Stimulated activated CD8-positive, alpha-beta memory T cell treated with anti-CD3 and anti-CD28 coated beads, Interleukin-4, amount 100 ng/mL, for 48 hours (primary cell): ENCODE results near the gene BCKDHB.
"Not testable (repeated sequence)": the region's sequence is repeated elsewhere in the genome, so short reads cannot be mapped to it uniquely, and the experiment has no call there.

ENCODE experiments used
- DNase-seq: peaks from one replicate; pipeline ENCODE4 v3.0.0-alpha.2; 2020

The BCKDHB gene

DNA sequence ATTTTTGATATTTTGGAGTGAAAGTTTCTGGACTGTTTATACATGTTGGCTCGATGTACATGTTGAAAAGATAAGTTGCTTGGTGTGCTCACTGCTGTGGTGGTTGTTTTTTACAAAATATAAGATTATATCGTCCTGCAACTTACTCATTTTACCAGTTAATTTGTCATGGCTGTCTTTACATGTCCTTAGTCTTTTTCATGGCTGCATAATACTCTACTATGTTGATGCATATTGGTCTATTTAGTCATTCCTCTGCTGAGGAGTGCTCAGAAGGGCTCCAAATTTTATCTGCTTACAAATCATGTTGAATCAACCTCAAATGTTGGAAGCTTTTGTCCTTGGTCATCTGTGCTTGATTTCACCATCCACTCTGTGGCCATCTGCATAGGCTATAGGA lies 164.6 kb downstream of the BCKDHB start:
- no peak for DNase-seq

DNA sequence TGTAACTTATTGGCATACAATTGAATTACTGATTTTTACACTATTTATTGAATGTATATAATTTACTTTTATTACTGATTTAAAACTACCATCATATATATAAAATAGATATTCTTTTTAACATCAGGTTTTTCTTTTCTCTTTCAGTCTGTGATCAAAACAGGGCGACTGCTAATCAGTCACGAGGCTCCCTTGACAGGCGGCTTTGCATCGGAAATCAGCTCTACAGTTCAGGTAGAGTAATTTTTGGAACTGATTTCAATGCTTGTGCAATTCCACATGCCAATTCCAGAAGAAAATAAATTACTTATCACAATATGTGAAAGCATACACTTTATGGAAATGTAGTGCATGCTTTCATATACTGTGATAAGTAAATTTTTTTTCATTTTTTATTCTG lies 166.5 kb downstream of the BCKDHB start:
- no peak for DNase-seq

DNA sequence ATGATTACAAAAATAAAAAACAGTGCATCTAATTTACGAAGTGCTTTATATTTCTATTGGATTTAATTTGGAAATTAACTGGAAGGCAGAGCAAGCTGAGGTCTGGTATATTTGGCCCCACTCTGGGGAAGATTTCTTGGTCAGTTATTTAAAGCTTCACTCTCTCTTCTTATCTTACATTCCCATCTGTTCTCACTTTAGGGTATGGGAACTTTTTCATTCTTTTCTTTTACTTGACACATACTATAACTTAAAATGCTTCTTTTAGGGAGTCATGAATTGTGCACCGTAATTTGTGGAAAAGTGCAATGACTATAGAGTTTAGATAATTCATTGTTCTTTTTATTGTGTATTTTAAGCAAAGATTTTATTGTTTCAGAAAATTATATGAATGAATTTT lies 170.4 kb downstream of the BCKDHB start:
- no peak for DNase-seq

DNA sequence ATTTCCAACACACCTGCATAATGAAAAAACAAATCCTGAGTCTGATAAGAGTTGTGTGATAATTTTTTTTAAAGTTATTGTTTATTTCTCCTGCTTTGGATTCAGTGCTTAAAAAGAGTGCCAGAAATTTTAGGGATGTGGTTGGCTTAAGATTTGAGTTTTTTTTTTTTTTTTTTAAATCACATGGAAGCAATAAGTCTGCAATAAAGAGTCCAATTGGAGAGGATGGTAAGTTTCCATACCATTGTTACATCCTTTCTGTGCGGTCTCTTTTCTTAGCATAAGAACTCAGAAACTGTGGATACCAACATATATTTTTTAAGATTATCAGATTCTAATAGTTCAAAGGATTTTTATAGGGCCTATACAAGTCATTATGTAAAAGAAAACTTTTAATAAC lies 171.0 kb downstream of the BCKDHB start:
- DNase-seq: no peak

DNA sequence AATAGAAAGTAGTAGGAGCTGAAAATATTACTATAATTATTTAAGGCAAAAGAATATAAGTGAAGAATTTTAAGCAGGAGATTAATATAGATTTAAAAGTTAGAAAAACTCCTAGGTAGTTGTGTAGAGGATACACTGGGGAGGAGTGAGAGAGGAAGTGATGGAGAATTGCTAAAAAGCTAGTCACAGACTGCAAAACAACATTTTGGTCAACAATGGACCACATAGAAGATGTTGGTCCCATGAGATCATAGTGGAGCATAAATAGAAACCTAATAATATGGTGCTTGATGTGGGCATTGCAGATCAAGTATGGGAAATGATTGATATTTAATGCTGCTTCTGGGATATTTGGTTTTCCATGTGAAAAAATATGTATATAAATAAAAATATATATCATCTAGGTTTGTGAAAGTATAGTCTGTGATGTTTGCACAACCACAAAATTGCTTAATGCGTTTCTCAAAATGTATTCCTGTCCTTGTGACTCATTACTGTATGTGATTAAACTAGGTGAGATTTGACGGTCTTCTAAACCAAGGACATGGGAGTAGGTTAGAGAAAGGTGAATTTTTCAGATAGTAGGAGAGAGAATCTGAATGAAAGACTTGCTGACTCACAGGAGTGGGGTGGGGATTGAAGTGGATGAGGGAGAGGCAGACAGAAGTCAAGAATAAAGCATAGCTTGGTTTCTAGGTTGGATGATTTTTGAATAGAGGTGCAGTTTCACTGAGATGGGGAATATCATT lies 174.0 kb downstream of the BCKDHB start:
- DNase-seq: no peak

DNA sequence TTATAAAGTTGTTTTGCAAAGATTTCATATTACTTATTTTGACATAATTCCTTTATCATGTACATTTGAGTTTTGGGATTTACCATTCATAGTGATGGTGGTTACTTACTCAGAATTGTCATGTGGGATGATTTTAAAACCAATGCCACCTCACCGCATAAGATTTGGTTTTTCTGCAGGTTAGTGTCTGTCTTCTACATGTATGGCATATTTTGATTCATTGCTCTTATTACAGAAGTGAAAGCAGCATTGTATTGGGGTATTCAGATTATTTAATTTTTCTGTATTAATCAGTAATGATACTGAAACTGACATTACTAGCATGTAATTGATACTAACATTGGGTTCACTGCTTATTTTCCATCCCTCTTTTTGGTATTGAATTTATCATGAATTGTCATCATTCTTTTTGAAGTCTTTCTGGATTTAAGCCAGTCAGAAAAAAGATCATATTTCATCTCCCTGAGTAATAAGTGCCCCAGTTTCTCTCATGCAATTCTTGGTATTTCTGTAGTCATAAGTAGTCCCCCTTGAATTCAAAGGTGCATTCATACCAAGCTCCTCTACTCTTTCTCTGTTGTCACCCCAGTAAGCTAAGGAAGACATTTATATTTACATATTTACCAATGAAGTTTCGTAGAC lies 176.6 kb downstream of the BCKDHB start:
- DNase-seq: no peak

DNA sequence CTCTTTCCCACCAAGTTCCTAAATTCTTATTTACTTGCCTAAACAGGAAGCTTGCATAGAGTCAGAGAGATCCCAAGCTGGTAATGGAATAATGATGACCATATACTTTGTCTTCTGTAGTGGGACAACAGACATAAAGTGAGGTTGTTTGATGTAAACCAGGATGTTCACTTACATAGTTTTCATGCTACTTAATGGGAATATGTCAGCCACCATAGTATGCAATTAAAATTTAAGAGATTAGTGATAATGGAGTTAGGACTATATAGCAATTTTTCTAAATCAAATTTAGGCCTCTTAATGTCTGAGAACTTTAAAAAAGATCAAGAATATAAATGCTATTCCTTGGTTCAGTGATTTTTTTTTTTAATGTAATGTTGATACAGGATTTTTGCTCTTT lies 180.6 kb downstream of the BCKDHB start:
- no peak for DNase-seq

DNA sequence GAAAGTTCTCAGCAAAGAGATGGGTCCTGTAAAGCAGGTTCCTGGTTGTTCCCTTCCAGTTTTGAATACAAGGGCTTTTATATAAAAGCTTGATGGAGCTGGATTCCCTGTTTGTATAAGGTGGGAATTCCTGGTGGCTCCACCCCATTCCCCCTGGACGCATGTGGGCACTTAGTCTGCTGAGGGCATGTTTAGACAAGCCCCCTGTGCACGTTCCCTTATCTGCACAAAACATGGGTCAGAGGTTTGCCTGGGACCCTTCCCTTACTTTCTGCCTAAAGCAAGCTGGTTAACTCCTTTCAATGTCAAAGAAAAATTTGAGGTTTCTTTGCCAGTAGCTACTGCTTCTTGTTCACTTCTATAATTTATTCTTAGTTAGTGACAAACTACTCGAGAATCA lies 181.1 kb downstream of the BCKDHB start:
- DNase-seq: no peak

DNA sequence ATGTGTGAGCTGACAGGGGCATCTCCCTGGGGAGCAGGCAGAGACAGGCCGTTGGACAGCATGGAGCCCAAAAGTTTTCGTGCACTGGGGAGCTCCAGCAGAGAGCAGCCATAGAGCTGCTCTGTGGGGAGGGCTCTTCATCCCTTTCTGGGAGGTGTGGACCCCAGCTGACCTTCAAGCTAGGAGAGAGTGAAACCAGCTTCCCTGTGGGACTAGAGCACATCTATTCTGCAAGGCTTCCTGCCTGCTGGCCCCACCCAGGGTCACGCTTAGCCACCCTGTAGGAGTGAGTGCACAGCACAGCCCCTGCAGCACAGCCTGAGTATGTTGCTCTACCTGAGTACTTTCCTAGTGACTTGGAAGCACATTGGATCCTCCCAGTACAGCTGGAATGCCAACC lies 183.3 kb downstream of the BCKDHB start:
- DNase-seq: no peak

DNA sequence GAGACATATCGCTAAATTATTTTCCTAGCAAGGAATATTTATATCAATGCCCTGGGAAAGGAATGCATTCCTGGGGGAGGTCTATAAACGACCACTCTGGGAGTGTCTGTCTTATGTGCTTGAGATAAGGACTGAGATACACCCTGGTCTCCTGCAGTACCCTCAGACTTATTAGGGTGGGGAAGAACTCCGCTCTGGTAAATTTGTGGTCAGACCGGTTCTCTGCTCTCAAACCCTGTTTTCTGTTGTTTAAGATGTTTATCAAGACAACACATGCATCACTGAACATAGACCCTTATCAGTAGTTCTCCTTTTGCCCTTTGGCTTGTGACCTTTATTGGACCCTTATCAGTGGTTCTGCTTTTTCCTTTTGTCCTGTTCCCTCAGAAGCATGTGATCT lies 188.1 kb downstream of the BCKDHB start:
- not testable (repeated sequence) for DNase-seq

DNA sequence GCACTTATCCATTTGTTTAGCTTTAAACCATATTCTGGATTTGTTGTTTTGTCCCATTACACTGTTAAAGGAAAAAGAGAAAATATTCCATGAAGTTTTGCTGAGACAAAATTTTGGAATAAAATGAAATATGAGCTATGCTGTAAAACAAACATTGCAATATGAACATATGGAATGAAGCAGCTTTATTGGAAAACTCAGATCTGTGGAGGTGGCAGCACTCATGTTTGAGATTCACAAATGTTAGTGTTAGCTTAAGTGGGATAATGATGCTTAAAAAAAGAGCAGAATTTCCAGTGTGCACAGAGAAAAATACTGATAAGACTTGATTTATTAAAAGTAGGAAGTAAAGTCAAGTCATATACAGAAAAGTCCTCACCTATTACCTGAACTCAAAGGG lies 196.2 kb downstream of the BCKDHB start:
- DNase-seq: no peak

DNA sequence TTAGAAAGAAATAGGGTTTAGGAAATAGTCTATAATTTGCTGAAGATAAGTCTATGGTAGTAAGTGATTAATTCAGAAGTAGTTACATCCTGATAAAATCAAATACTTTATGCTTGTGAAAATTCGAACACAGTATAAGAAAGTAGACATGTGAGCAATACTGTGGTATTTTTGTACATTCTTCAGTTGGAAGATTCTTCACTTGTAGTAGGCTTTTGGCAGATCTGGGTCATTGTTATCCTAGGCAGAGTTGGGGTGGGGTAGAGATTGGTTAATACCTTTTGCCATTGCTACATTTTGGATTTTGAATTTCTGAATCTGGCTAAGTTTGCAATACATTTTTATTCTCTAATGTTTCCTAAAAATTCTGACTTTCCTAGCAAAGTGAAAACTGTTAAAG lies 197.5 kb downstream of the BCKDHB start:
- DNase-seq: no peak

DNA sequence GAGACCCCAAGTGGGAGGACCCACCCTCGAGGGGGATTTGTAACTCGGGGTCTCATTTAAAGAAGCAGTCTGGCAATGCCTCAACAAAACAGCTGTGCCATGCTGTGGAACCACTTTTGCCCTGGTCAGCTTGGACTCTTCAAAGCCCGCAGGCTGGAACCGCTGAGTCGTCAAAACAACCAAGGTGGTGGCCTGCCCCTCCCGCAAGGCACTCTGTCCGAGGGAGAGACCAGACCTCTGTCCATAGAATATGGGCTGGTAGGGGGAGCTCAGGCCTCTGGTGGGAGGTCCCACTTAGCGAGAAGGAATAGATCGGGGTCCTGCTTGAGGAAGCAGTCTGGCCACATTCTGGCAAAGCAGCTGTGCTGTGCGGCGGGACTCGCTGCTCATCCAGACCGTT lies 208.1 kb downstream of the BCKDHB start:
- no peak for DNase-seq

DNA sequence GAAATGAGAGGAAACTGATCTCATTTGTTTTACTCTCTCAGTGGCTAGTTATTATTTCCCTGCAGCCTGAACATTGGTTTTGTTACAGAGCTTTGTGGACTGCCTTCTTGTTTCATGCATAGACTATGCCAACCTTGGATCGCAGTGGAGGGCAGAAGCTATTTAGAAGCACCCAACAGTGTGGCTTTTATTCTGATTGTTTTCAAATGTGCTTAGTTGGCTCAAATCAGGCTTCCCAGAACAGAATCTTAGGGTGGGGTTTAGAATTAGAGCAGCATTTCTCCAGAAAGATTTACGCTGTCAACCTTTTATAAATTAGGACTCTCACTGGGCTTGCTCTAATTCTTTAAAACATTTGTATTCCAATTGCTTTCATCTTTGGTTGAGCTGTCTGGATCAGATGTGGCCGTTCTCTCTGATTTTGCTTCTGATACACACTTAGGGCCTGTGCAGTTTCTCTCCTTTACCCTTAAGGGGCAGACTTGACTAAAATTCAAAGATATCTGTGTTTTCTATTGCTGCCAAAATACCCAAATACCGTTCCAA lies 210.3 kb downstream of the BCKDHB start:
- no peak for DNase-seq

DNA sequence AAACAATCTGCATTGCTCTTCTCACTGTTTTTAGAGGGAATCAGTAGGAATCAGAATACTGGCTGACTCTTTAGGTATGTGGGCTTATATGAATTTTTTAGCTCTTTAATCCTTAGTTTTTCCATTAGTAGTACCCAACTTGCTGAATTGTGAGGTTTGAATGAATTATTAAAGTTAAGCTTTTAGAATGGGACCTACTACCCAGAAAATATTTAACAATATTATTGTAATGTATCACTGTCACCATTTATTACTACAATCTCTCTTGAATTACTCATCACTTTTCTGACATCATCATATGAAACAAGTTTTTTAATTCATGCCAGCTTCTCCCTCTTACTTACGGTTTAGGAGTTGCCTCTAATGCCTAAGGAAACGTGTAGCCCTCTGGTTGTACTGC lies 212.7 kb downstream of the BCKDHB start:
- DNase-seq: no peak

DNA sequence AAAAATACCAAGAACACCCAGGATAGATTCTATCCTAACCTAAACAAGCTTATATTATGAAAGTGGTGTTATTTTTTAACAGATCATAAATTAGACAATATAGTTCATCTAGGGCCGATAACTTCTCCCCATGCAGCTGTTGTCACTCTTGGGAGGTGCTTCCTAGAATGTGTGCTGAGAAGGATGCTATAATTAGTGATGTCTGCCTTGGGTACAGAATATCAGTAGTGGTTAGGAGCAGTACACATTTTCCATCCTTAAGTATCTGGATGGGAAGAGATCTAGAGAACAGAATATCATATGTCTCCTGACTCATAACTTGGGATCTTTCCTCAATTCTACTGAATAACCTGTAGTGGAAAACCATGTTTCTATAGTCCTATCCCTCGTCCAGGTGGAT lies 214.5 kb downstream of the BCKDHB start:
- DNase-seq: no peak

DNA sequence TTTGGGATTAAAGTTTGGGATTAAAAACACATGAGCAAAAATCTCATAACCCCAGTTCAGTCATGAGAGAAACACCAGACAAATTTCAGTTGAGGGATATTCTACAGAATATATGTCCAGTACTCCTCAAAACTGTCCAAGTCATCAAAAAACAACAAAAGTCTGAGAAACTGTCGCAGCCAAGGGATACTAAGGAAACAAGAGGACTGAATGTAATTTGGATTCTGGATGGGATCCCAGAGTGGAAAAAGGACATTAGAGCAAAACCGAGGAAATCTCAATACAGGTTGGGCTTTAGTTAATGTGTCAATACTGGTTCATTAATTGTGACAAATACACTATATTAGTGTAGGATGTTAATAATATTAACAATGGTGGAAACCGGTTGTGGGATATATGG lies 219.3 kb downstream of the BCKDHB start:
- no peak for DNase-seq

DNA sequence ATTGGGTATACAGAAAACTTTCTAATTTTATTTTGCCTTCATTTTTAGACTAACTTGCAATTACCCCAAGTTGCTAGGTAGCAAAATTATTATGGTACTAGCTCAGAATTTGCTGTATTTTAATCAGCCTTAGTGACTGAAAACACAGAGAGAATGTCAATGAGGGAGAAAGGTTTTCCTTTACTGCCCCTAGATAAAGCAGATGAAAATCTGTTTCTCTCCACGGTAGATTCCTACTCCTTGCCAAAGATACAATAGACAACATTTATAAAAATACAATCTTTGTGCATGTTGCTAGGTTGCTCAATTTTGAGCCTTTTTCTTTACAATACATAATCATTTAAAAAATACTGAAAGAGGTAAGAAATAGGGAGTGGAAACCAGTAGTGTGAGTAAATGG lies 222.2 kb downstream of the BCKDHB start:
- no peak for DNase-seq

DNA sequence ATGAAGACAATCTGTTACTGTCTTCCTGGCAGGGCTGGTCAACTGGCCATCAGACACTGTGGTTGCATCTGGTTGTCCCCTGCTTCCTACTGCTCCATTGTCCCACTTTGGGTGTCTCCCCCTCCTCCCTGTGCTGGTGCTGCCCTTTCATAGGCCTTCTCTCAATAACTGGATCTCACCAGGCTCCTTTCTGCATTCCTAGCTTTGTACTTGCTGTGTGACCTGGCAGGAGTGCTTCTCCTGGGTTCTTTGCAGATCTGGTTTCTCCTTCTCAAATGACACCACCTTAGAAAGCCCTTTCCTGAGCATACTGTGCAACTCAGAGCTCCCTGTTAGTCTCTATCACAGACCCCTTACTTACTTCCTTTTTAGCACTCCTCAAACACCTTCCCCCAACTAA lies 223.0 kb downstream of the BCKDHB start:
- no peak for DNase-seq

DNA sequence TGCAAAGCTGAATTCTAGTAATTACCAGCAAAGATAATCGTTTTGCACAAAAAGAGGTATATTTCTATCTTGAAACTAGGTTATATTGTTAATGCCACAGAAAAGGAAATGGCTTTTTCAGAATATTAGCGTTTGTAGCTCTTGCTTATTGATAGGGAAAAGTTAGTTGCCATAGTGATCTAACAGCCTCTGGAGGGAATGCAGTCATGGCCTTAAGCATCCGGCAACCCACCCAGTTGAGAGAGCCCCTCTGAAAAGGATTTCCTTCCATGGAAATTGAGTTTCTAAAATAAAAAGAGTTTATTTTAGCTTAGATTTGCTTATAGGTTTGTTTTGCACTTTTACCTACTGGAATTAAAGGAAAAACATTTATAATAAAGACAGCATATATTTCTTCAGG lies 224.5 kb downstream of the BCKDHB start:
- DNase-seq: no peak

DNA sequence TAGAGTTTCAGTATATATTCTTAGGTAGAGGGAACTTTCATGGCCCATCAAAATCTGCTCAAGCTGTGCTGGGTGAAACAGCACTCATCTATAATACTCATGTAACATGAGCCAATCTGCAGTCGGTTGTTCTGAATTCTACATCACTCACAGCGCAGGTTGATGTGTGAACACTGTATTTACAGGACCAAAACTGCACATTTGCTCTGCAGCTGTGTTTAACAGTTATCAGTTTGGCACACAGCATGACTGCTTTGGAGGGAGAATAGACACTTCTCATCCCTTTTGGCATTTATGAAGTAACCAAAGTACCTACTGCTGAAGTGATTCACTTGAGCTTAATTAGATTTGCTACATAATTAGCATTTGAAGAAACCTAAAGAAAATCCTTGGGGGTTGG lies 225.1 kb downstream of the BCKDHB start:
- no peak for DNase-seq

DNA sequence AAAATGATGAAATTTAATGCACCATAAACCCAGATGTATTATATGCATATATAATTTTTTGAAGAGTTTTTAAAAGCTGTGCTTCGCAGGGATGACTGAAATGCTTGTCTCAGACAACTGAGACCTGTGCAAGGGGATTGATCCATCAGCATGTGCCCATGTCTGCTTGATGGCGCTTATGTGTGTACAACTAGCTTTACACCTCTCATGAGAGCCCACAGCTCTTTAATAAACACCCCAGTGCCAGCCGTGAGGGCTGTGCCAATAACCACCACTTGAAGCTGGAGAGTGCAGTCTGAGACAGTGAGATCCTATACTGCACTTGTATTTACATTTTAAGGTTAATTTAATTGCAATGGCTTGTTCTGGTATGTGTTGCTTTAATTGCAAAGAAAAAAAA lies 225.5 kb downstream of the BCKDHB start:
- no peak for DNase-seq

DNA sequence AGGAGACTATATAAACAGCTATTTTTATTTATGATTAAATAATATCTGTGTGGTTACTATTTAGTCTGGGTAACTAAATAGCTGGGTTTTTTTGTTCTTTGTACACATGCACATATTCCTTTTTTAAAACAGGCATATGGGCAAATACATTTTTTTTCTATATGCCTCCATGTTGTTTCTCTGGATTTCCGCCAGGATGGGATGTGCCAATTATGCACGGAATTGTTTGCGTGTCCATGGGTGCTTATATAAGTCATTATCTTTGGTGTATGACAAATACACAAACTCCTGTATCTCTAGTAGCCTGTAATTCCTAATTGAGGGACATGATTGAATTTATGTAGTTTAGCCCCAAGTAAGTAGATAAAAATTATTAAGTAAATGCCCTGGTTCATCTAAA lies 226.9 kb downstream of the BCKDHB start:
- DNase-seq: no peak

DNA sequence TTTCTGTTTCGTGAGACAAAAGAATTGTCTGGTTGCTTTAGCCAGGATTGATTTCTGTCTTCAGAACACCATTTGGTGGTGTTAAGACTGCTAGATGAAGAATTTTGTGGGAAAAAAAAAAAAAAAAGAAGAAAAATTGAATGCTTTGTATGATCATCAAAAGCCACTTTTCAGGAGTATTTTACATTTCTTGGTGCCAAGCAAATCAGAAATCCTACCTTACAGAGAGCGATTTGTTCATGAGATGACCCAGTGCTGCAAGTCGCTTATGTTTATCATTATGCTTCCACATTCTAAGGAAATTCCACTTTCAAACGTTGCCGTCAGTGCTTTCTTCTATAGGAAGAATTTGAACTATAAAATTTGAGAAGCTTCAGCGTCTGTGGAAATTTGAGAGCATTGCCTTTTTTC lies 228.7 kb downstream of the BCKDHB start:
- DNase-seq: no peak

DNA sequence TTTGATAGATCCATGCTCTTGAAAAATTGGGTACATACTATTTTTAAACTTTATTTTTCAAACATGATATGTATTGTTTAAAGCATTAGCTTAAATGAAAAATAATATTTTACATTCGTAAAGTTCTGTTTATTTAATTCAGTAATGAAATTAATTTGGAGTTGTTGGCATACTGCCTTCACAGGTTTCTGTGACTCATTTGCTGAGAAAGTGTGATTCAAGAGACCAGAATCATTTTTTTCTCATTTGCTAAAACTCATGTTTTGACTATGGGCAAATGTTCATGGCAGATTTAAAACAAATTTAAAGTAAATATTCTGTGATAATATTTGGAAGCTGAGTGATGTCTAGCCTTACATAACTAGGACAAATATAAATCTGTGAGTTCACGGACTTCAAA lies 230.4 kb downstream of the BCKDHB start:
- DNase-seq: no peak
